ENCODE measurements around the gene HTR3B.
"Not testable (repeated sequence)": the region's sequence is repeated elsewhere in the genome, so short reads cannot be mapped to it uniquely, and the experiment has no call there.

The HTR3B gene

DNA sequence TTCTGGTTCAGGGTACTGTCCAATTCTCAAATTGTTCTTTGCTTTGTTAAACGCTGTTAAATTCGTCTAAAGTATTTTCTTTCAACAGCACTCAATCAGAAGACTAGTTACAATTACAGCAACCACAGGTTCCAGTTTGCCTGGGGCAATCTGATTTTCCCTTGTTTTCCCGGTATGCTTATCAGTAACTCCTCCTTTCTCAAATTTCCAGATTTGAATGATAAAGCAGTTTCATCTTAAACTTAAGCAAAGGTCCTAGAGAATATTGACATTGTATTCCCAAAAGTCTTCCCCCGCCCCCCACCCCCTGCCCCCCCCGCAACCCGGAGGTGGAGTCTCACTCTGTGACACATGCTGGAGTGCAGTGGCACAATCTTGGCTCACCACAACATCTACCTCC, 18.7 kb upstream of the HTR3B start:
- no peak for DNase-seq

DNA sequence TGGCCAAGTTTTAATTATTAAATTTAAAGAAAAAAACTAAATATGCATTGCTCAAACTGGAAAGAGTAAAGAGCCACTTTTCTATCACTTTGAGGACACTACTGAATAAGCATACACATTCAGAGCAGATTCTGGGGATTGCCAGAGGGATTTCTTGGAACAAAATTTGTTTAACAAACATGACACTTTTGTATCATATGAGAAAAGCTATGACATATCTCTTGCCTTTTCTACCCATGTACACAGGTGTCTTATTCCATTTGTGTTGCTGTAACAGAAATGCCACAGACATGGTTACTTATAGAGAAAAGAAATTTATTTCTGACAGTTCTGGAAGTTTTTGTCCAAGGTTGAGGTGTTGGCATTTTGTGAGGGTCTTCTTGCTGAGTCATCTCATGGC, 15.7 kb upstream of the HTR3B start:
- no peak for DNase-seq

DNA sequence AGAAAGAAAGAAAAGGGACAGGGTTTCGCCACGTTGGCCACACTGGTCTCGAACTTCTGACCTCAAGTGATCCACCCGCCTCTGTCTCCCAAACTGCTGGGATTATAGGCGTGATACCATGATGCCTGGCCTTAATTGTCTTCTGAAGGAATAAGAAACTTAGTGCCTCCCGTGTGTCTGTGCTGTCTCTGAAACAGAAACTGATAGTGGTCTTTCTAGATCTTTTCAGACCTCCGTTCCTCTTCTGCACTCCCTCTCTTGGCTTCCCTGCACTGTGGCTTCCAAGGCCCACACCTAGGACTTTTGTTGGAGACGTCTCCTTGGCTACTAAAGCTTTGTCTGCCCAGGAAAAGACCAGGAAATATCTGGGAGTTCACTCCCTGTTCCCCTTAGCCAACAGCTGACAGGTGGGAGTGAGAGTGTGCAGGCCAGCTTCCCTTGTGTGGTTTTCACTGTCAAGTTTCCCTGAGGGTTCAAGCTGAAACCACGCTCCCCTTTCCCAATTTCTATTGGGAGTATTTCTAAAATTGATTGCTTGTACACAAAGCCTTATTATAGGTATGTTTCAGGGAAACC, 10.1 kb upstream of the HTR3B start:
- no peak for DNase-seq

GRCh38 chr11:113895367-113896155, 9.0 kb upstream of the HTR3B start:
- no peak for DNase-seq

DNA sequence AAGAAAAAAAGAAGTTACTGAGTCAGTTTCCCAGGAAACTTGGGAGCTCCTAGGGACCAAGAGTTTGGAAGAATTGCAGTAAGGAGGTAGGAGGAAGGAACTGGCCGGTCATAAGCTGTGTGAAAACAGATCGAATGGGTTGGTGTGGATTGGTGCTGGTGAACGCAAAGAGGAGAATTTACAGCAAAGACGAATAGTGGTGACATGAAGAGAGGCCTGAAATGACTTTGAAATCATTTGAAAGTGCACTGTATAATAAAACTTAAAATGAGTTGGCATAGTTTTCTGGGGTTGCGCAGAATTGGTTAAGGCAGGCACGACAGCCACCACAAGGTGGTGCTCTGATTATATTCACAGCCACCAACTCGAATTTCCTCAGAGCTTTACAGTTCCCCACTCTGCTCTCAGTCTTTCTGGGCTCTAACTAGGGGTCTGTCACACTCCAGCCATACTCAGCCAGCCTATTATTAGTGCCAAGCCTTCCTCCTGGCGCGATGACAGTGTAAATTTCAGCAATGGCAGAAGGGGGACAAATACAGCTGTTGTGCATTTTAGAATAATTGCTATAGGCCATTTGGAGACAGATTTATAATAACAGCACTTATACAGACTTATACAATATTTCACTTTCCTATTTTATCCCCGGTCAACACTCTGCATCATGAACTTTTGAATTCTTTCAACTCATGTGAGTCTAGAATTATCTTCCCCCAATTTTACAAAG, 8.3 kb upstream of the HTR3B start:
- peak; percentile 36 for DNase-seq

- no peak for DNase-seq
These were observed 3.5 kb upstream of the HTR3B start for GRCh38 chr11:113901141-113901540.

DNA sequence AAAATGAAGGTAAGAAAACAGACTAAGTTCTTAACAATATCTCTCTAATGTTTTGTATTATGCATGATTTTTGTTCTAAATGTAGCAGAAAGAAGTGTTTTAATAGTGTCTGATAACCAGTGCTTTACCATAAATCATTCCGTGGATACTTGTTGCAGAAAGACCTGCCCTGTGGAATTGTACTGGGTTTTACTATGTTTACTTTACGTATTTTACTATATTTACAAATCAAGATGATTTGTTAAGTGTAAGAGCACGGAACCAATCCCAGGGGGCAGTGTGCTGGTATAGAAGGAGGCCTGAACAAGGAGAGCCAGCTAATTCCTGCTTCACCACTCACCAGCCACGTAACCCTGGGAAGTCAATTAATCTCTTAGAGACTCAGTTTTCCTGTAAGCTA, 1.4 kb downstream of the HTR3B start:
- no peak for DNase-seq

GRCh38 chr11:113906516-113906915, 1.9 kb downstream of the HTR3B start:
- no peak for DNase-seq

DNA sequence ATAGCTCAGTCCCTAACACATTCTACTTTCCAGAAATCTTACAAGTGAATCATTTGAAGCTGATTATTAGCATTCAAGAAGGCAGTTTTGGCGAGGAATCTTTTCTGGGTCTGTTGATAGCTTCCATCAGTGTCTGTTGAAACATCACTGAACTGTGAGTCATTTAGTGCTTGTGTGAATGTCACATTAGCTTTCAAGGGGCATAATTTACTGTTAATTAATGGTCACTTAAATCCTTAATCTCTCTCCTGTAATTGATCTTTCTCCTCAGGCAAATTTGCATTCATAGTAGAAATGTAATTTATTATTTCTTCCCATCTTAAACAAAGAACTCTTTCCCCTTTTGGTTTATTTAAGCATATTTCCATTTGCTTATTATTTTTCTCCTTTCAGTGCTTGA, 2.6 kb downstream of the HTR3B start:
- DNase-seq: no peak

GRCh38 chr11:113907681-113908080, 3.1 kb downstream of the HTR3B start:
- DNase-seq: no peak

GRCh38 chr11:113908098-113908497, 3.5 kb downstream of the HTR3B start:
- no peak for DNase-seq

GRCh38 chr11:113911491-113911890, 6.9 kb downstream of the HTR3B start:
- not testable (repeated sequence) for DNase-seq

GRCh38 chr11:113923572-113923971, 19.0 kb downstream of the HTR3B start:
- no peak for DNase-seq

GRCh38 chr11:113926273-113927197, 21.9 kb downstream of the HTR3B start:
- DNase-seq: no peak

DNA sequence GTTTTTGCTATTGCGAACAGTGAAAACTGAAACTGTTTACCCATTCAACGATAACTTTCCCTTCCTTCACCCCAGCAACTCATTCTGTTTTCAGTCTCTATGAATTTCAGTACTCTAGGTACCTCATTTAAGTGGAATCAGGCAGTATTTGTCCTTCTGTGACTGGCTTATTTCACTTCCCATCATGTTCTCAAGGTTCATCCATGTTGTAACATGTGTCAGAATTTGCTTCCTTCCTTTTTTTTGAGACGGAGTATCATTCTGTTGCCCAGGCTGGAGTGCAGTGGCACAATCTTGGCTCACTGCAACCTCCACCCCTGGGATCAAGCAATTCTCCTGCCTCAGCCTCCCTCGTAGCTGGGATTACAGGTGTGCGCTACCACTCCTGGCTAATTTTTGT, 23.7 kb downstream of the HTR3B start:
- no peak for DNase-seq

- no peak for DNase-seq
These were observed 28.2 kb downstream of the HTR3B start for GRCh38 chr11:113932788-113933187.

DNA sequence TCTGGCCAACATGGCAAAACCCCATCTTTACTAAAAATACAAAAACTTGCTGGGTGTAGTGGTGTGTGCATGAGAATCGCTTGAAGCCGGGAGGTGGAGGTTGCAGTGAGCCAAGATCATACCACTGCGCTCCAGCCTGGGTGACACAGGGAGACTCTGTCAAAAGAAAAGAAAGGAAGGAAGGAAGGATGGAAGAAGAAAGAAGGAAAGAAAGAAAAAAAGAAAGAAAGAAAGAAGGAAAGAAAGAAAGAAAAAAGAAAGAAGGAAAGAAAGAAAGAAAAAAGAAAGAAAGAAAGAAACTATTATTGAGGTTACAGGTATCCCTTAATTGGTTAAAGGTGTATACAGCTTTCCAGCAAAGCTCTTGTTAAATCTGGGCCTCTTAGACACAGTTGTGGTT, 29.6 kb downstream of the HTR3B start:
- DNase-seq: not testable (repeated sequence)

DNA sequence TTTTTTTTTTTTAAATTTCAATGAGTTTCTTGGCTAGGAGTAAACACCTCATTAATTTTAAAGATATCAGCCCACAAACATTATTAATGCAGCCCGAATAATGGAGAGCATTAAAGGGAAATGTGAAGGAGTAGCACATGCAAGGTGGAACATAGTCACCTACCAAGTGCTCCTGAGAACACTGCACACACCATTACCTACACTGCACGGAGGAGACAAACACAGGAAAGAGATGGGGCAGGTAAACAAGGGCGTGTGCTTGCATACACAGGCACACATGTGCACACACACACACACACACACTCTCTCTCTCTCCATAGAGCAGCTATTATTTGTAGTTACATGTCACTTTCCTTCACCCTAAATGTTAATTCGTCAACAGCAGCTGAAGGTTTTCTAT, 30.2 kb downstream of the HTR3B start:
- no peak for DNase-seq

DNA sequence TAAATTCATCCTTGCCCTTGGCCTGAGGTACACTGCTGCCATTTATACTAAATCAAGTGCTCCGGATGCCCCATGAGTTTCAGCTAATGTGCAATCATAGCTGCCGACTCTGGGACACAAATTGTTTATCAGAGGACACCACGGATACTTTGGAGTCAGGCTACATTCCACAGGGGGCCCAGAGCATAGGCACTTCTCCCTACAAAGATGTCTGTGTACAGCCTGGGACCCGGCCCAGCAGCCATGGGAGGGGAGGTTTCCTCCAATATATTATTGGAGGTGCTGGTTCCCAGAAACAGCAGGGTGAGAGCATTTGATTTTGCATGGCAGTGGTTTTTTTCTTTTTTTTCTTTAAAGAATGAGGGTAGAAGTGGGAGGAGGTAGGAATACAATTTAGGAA, 31.3 kb downstream of the HTR3B start:
- no peak for DNase-seq

DNA sequence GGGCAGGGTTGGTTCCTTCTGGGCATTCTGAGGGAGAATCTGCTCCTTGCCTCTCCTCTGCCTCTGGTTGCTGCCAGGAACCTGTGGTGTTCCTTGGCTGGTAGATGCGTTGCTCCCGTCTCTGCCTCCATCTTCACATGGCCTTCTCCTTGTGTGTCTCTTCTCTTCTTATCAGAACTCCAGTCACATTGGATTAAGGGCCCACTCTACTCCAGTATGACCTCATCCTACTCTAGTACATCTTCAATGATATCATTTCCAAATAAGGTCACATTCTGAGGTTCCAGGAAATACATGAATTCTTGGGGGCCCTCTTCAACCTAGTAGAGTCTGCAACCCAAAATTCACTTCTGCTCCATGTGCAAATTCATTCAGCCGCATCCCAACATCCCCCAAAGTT, 33.3 kb downstream of the HTR3B start:
- DNase-seq: no peak

GRCh38 chr11:113942256-113942655, 37.7 kb downstream of the HTR3B start:
- no peak for DNase-seq

DNA sequence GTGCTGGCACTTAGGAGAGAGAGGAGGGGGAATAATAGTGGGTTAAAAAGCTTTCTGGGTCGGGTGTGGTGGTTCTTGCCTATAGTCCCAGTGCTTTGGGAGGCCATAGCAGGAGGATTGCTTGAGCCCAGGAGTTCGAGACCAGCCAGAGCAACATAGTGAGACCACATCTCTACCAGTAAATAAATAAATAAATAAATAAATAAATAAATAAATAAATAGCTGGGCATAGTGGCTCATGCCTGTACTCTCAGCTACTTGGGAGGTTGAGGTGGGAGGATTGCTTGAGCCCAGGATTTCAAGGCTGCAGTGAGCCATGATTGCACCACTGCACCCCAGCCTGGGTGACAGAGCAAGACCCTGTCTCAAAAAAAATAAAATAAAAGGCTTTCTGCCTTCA, 41.6 kb downstream of the HTR3B start:
- DNase-seq: not testable (repeated sequence)

DNA sequence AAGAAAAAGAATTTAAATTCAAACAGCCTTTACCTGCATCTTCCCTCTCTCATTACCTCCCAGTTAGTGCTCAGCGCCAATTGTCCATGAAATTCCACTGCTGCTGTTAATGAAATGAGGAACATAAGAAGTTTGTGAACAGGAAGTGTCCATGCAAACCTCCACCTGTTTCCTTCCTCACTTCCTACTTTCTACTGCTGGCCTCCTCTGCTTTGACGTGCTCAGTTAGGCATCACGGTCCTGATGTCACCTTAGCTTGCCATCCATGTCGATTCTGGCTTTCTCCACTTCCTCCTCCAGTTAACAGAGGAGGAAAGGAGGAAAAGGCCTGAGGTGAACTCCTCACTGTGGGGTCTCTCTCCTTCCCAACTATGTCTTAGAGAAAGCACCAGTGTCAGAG, 43.4 kb downstream of the HTR3B start:
- DNase-seq: no peak
